ENCODE data around the gene SAP25. TPM values are rescaled to one million over a fixed set of nuclear protein-coding genes. Genes with fewer than 3 reads are reported as not detected.

Gene SAP25
- total RNA-seq, 1 donor from 2014 or later = 24.1 TPM

- H3K4me3 Mint-ChIP-seq = no peak overlapping the region
- POLR2A ChIA-PET = interaction anchor here (0.5 kb wide), 1 partner anchor 151 kb away, joined by 3 read pairs; no protein-coding TSS in a partner anchor
- peak overlapping the region; percentile 79 for H3K27ac Mint-ChIP-seq
- ATAC-seq (ENCODE audit: low read depth) = no peak
- intact Hi-C loops (cut with micrococcal nuclease) = no loop called here
- CTCF ChIA-PET = interaction anchor here (1.5 to 2.2 kb wide), 2 partner anchors 12 to 41 kb away, joined by 3 to 8 read pairs; no protein-coding TSS in a partner anchor
- TF ChIP-seq, protein P1, sequence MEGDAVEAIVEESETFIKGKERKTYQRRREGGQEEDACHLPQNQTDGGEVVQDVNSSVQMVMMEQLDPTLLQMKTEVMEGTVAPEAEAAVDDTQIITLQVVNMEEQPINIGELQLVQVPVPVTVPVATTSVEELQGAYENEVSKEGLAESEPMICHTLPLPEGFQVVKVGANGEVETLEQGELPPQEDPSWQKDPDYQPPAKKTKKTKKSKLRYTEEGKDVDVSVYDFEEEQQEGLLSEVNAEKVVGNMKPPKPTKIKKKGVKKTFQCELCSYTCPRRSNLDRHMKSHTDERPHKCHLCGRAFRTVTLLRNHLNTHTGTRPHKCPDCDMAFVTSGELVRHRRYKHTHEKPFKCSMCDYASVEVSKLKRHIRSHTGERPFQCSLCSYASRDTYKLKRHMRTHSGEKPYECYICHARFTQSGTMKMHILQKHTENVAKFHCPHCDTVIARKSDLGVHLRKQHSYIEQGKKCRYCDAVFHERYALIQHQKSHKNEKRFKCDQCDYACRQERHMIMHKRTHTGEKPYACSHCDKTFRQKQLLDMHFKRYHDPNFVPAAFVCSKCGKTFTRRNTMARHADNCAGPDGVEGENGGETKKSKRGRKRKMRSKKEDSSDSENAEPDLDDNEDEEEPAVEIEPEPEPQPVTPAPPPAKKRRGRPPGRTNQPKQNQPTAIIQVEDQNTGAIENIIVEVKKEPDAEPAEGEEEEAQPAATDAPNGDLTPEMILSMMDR (IDR thresholded peaks at IDR 0.05) = no peak
- H3K9me3 Mint-ChIP-seq = no peaks in the 10 kb centered on the region
- no peaks in the 10 kb centered on the region for H3K27me3 Mint-ChIP-seq
- H3K4me1 Mint-ChIP-seq = peaks cover 76% of the 10 kb centered on the region
- DNase-seq = no peak
- peaks cover 5% of the 10 kb centered on the region for H3K36me3 Mint-ChIP-seq (ENCODE audit: low read depth)
Observed at GRCh38 chr7:100546926-100547800, 26.5 kb downstream of the SAP25 start.

DNA sequence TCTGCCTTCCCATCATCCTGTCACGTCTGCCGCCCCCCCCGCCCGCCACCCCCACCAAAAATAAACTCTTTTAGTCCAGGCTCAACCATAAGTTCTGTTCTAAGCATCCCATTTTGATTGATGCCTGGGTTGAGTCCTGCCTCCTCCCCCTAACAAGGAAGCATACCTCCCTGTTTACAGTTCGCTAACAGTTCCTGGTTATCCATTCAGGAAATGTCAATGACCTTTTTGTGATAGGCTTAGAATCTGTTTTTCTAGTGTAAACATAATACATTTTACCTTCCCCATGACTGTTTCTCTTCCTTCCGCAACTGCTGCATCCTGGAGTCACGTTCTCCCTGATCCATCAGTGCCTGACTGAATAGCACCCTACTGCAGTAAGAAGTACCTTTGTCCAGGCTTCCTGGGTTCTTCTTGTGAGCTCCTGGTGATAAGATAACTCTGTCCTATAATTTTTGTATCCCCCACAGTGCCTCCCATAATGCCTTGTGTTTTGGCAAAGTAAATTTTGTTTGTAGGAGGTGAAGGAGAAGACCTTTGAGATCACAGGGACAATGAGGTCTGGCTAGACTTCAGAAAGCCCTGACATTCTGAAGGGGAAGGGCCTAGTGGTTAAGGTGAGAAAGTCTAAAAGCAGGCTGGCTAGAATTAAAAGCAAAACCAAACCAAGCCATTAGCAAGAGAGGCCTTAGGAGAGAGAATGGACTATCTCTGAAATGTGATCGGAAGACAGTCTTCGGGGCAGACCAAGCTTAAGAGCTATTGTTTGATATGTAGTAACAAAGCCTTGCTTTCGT is 27.4 kb downstream of the SAP25 start:
- intact Hi-C loops (cut with micrococcal nuclease) = no loop called here
- TF ChIP-seq, protein P1 (IDR thresholded peaks at IDR 0.05) = no peak
- ATAC-seq (ENCODE audit: low read depth) (no peak), DNase-seq (no peak)
- Mint-ChIP-seq H3K27ac (peak overlapping the region; percentile 80), H3K27me3 (no peaks in the 10 kb centered on the region), H3K9me3 (no peaks in the 10 kb centered on the region), H3K4me1 (peaks cover 79% of the 10 kb centered on the region), H3K4me3 (peak overlapping the region; percentile 2), H3K36me3 (ENCODE audit: low read depth) (peaks cover 5% of the 10 kb centered on the region)
- ChIA-PET CTCF (interaction anchor here (0.8 to 2.2 kb wide), 5 partner anchors 13 to 306 kb away, joined by 3 to 8 read pairs (median 3); partner anchors contain the start of gene SLC12A9), POLR2A (interaction anchor here (0.5 to 2.5 kb wide), 4 partner anchors 9 to 152 kb away, joined by 3 to 6 read pairs (median 5); partner anchors contain the start of genes FBXO24, LRCH4 and MOSPD3)

DNA sequence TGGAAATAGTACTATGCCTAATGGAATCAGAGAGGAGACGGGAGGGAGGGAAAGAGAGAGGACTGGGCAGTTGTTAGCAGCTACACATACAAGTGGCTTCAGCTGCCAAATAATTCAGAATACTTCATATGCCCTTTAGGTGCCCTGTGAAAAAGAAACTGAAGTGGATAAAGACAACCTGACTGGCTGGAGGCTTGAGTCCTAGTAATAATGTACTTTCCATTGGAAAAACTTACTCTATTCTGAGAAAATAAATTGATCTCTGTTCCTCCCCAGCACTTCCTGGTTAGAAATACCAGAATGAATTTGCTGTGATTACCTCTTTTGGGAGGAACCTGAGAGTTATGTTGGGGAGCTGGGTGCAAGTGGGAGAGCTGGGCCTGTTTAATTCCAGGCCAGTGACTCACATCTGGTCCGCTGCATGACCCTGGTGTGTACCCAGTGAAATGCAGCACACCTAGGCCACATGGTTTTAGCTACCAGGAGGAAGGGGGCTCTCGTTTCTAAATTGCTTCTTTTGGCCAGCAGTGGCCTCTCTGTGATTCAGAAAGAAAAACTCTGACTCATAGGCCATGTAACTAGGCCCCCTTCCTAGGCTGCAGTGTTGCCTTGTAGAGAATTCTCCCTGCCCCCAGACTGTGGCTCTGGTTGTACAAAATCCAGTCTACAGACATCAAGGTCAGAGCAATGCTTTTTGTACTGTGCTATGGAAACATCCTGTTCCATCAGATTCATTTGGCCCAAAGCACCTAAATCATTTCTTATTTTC is 28.2 kb downstream of the SAP25 start:
- Mint-ChIP-seq H3K4me3 (peak overlapping the region; percentile 32), H3K36me3 (ENCODE audit: low read depth) (peaks cover 4% of the 10 kb centered on the region), H3K9me3 (no peaks in the 10 kb centered on the region), H3K4me1 (peaks cover 77% of the 10 kb centered on the region), H3K27me3 (no peaks in the 10 kb centered on the region), H3K27ac (peak overlapping the region; percentile 80)
- ChIA-PET POLR2A (interaction anchor here (0.6 to 2.5 kb wide), 5 partner anchors 10 to 1117 kb away, joined by 3 to 6 read pairs (median 5); partner anchors contain the start of genes FBXO24, LRCH4, MEPCE and MOSPD3), CTCF (interaction anchor here (0.8 to 1.8 kb wide), 5 partner anchors 14 to 307 kb away, joined by 3 to 8 read pairs (median 3); partner anchors contain the start of gene SLC12A9)
- DNase-seq (no peak), ATAC-seq (ENCODE audit: low read depth) (peak; percentile 59)
- TF ChIP-seq, protein P1 (IDR thresholded peaks at IDR 0.05) = no peak
- intact Hi-C loops (cut with micrococcal nuclease) = no loop called here

GRCh38 chr7:100544967-100545359 is 28.7 kb downstream of the SAP25 start:
- Mint-ChIP-seq H3K4me3 (peak overlapping the region; percentile 32), H3K36me3 (ENCODE audit: low read depth) (no peaks in the 10 kb centered on the region), H3K27ac (peak overlapping the region; percentile 80), H3K9me3 (no peaks in the 10 kb centered on the region), H3K27me3 (no peaks in the 10 kb centered on the region), H3K4me1 (peaks cover 72% of the 10 kb centered on the region)
- TF ChIP-seq, protein P1 (IDR thresholded peaks at IDR 0.05) = no peak
- intact Hi-C loops (cut with micrococcal nuclease) = no loop called here
- ATAC-seq (ENCODE audit: low read depth) (no peak), DNase-seq (no peak)
- CTCF ChIA-PET = interaction anchor here (0.9 to 1.8 kb wide), 3 partner anchors 15 to 67 kb away, joined by 3 to 8 read pairs (median 4); no protein-coding TSS in a partner anchor
- POLR2A ChIA-PET = interaction anchor here (0.6 to 2.5 kb wide), 6 partner anchors 9 to 1116 kb away, joined by 3 to 6 read pairs (median 4); partner anchors contain the start of genes FBXO24, LRCH4, MEPCE and MOSPD3
